H1 (cell line): ENCODE data around the gene PPP2R3B. TPM values are rescaled to one million over a fixed set of nuclear protein-coding genes. Genes with fewer than 3 reads are reported as not detected.

ENCODE experiments used
- CTCF ChIA-PET: fragments of 300-600 bp; sonication (Branson Sonifier 250); formaldehyde crosslinking; loops from one replicate; lab custom pipeline; 2021; ENCODE audit not compliant: partially characterized antibody; lab: Charles Lee
- POLR2A ChIA-PET: fragments of 300-600 bp; sonication (Branson Sonifier 250); formaldehyde crosslinking; loops from one replicate; lab custom pipeline; 2021; ENCODE audit warnings: inconsistent platforms; ENCODE audit not compliant: partially characterized antibody; lab: Charles Lee
- DNase-seq, 2 experiments: peaks; one replicate each; pipeline versions ENCODE4 v3.0.0 to v3.0.0-alpha.2; 2010 to 2022; ENCODE audit warnings: low spot score in 2 of 2, low read depth in 1 of 2, mixed read lengths in 1 of 2
- FAIRE-seq: peaks from 2 replicates; lab custom pipeline; 2011; peaks lifted over from hg19 to GRCh38; lab: Jason Lieb, UNC
- H2AFZ ChIP-seq: 2 replicates; pipeline ENCODE4 v1.8.1; 2012; ENCODE audit warnings: low read length, inconsistent platforms
- H2AK5ac ChIP-seq: 2 replicates; pipeline ENCODE4 v1.6.1; 2013; ENCODE audit warnings: low read depth, low read length
- H2BK120ac ChIP-seq: replicated peaks from 2 replicates; pipeline ENCODE3; 2013; ENCODE audit warnings: low read depth, low read length, inconsistent platforms
- H2BK12ac ChIP-seq: 2 replicates; pipeline ENCODE4 v1.6.1; 2013; ENCODE audit warnings: low read depth, low read length
- H2BK15ac ChIP-seq: 2 replicates; pipeline ENCODE4 v1.6.1; 2013; ENCODE audit warnings: low read length
- H2BK20ac ChIP-seq: 2 replicates; pipeline ENCODE4 v1.6.1; 2013; ENCODE audit warnings: low read length
- H2BK5ac ChIP-seq: 2 replicates; pipeline ENCODE4 v1.6.1; 2013; ENCODE audit warnings: low read depth, low read length
- H3K14ac ChIP-seq: 2 replicates; pipeline ENCODE4 v1.6.1; 2013; ENCODE audit warnings: inconsistent platforms; ENCODE audit not compliant: insufficient read length
- H3K18ac ChIP-seq: 2 replicates; pipeline ENCODE4 v1.6.1; 2013; ENCODE audit warnings: low read length; ENCODE audit errors: extremely low read depth
- H3K23ac ChIP-seq: 2 replicates; pipeline ENCODE4 v1.6.1; 2013; ENCODE audit warnings: inconsistent platforms; ENCODE audit not compliant: insufficient read length
- H3K23me2 ChIP-seq: 2 replicates; pipeline ENCODE4 v1.6.1; 2013; ENCODE audit warnings: low read depth, low read length
- H3K27ac ChIP-seq: 2 replicates; pipeline ENCODE4 v1.6.1; 2011; ENCODE audit warnings: low read depth, low read length, inconsistent platforms
- H3K27me3 ChIP-seq, 4 experiments: replicated peaks in 1 of 4; 1 replicate in 1 of 4; 2 replicates in 3 of 4; pipeline versions ENCODE4 v1.6.1 to v1.8.1; 2011 to 2013; ENCODE audit warnings: low read length in 3 of 4, mild to moderate bottlenecking in 3 of 4, inconsistent platforms in 2 of 4, mixed read lengths in 2 of 4, moderate library complexity in 1 of 4; ENCODE audit not compliant: control insufficient read depth in 3 of 4, insufficient read depth in 3 of 4; ENCODE audit errors: extremely low read depth in 1 of 4
- H3K36me3 ChIP-seq, 4 experiments: 2 replicates each; pipeline versions ENCODE4 v1.6.1 to v1.8.1; 2011 to 2013; ENCODE audit warnings: mild to moderate bottlenecking in 4 of 4, low read length in 3 of 4, moderate library complexity in 2 of 4, control low read depth in 1 of 4, inconsistent platforms in 1 of 4; ENCODE audit not compliant: insufficient read depth in 4 of 4, control insufficient read depth in 2 of 4
- H3K4ac ChIP-seq: replicated peaks from 2 replicates; pipeline ENCODE3; 2013; ENCODE audit warnings: low read length, low read depth, mixed read lengths, inconsistent platforms; ENCODE audit not compliant: insufficient read length
- H3K4me1 ChIP-seq, 4 experiments: replicated peaks in 1 of 4; 1 replicate in 1 of 4; 2 replicates in 3 of 4; pipeline versions ENCODE4 v1.6.1 to v1.8.1; 2011 to 2013; ENCODE audit warnings: low read length in 3 of 4, inconsistent platforms in 2 of 4, mixed read lengths in 1 of 4; ENCODE audit not compliant: insufficient read depth in 4 of 4, control insufficient read depth in 3 of 4
- H3K4me2 ChIP-seq, 2 experiments: 2 replicates each; pipeline versions ENCODE4 v1.6.1 to v1.8.1; 2011 to 2013; ENCODE audit warnings: low read depth in 2 of 2, low read length in 2 of 2, control low read depth in 1 of 2, inconsistent platforms in 1 of 2, mild to moderate bottlenecking in 1 of 2; ENCODE audit not compliant: insufficient read depth in 1 of 2
- H3K4me3 ChIP-seq, 4 experiments: fragments of 200-600, 300-600 bp in 1 of 4; sonication (generic), shearing (Covaris generic), sonication (Bioruptor Twin) in 1 of 4; 2 replicates each; pipeline versions ENCODE4 v1.5.1 to v1.8.1; 2011 to 2016; ENCODE audit warnings: low read length in 4 of 4, low read depth in 3 of 4, control low read depth in 2 of 4, inconsistent platforms in 2 of 4, mild to moderate bottlenecking in 2 of 4, mixed read lengths in 1 of 4, moderate library complexity in 1 of 4; ENCODE audit not compliant: insufficient read depth in 2 of 4; ENCODE audit errors: extremely low read depth in 1 of 4
- H3K56ac ChIP-seq: replicated peaks from 2 replicates; pipeline ENCODE3; 2013; ENCODE audit warnings: low read depth, mild to moderate bottlenecking, mixed read lengths, low read length, inconsistent platforms; ENCODE audit not compliant: insufficient read length
- H3K79me1 ChIP-seq: 2 replicates; pipeline ENCODE4 v1.6.1; 2013; ENCODE audit warnings: low read depth, low read length, control low read depth
- H3K79me2 ChIP-seq, 2 experiments: 2 replicates each; pipeline versions ENCODE4 v1.6.1 to v1.8.1; 2012 to 2013; ENCODE audit warnings: low read length in 2 of 2, mild to moderate bottlenecking in 2 of 2, inconsistent platforms in 1 of 2; ENCODE audit not compliant: insufficient read depth in 2 of 2, control insufficient read depth in 1 of 2
- H3K9ac ChIP-seq, 4 experiments: replicated peaks in 1 of 4; 1 replicate in 1 of 4; 2 replicates in 3 of 4; pipeline versions ENCODE4 v1.6.1 to v1.8.1; 2011 to 2013; ENCODE audit warnings: low read depth in 3 of 4, low read length in 3 of 4, control low read depth in 2 of 4, mild to moderate bottlenecking in 2 of 4, moderate library complexity in 2 of 4, inconsistent platforms in 1 of 4; ENCODE audit errors: extremely low read depth in 1 of 4
- H3K9me3 ChIP-seq, 2 experiments: 2 replicates each; pipeline versions ENCODE4 v1.6.1 to v1.8.1; 2012 to 2013; ENCODE audit warnings: mild to moderate bottlenecking in 2 of 2, moderate library complexity in 2 of 2, control low read depth in 1 of 2, inconsistent platforms in 1 of 2, low read depth in 1 of 2, low read length in 1 of 2, mixed read lengths in 1 of 2; ENCODE audit not compliant: insufficient read depth in 2 of 2
- H4K20me1 ChIP-seq, 2 experiments: replicated peaks in 1 of 2; 2 replicates each; pipeline versions ENCODE3 to v1.8.1; 2011 to 2013; ENCODE audit warnings: inconsistent platforms in 2 of 2, low read length in 2 of 2, mild to moderate bottlenecking in 1 of 2; ENCODE audit not compliant: insufficient read depth in 2 of 2, control insufficient read depth in 1 of 2
- H4K5ac ChIP-seq: 2 replicates; pipeline ENCODE4 v1.6.1; 2013; ENCODE audit warnings: low read length, low read depth, mixed read lengths, inconsistent platforms; ENCODE audit not compliant: insufficient read length
- H4K8ac ChIP-seq: 2 replicates; pipeline ENCODE4 v1.8.0; 2013; ENCODE audit warnings: mild to moderate bottlenecking, moderate library complexity, low read length, inconsistent platforms; ENCODE audit not compliant: insufficient read depth; ENCODE audit errors: extremely low read depth
- H4K91ac ChIP-seq: replicated peaks from 2 replicates; pipeline ENCODE3; 2013; ENCODE audit warnings: low read length, mixed read lengths, inconsistent platforms; ENCODE audit not compliant: insufficient read length
- ASH2L ChIP-seq: fragments of 200-600, 300-600 bp; sonication (generic); IDR thresholded peaks from one replicate; pipeline ENCODE4 v1.7.1; 2017; ENCODE audit warnings: low read length
- CBX8 ChIP-seq: fragments of 300-800, 300-1000 bp; sonication (generic); IDR thresholded peaks from 2 replicates; pipeline ENCODE4 v1.7.1; 2016; ENCODE audit warnings: low read depth, low read length, borderline replicate concordance
- JUN ChIP-seq: IDR thresholded peaks from 2 replicates; pipeline ENCODE4 v1.6.1; 2011; ENCODE audit warnings: low read depth, mild to moderate bottlenecking, improper control_type of control experiment, low read length
- KDM1A ChIP-seq: fragments of 200-600, 300-600 bp; sonication (generic); IDR thresholded peaks from 2 replicates; pipeline ENCODE4 v1.7.1; 2016; ENCODE audit warnings: mild to moderate bottlenecking, low read length, borderline replicate concordance
- SIRT6 ChIP-seq: IDR thresholded peaks from one replicate; pipeline ENCODE4 v1.7.1; 2012; ENCODE audit warnings: low read length, inconsistent platforms
- TBP ChIP-seq: IDR thresholded peaks from 2 replicates; pipeline ENCODE4 v1.6.1; 2011; ENCODE audit warnings: low read depth, low read length, improper control_type of control experiment
- TCF12 ChIP-seq: IDR thresholded peaks from 2 replicates; pipeline ENCODE4 v1.6.1; 2011; ENCODE audit warnings: low read depth, mild to moderate bottlenecking, low read length
- TEAD4 ChIP-seq: IDR thresholded peaks from 2 replicates; pipeline ENCODE4 v1.6.1; 2012; ENCODE audit warnings: low read depth, low read length, inconsistent platforms, mixed read lengths
- ZNF274 ChIP-seq: IDR thresholded peaks from 2 replicates; pipeline ENCODE4 v1.7.0; 2012; ENCODE audit warnings: low read length, borderline replicate concordance; ENCODE audit errors: extremely low read depth
- WGBS, 2 experiments: shearing (Covaris generic) in 1 of 2; methylation state at CpG; one replicate each; pipeline versions ENCODE4 v1.1.6 to v1.1.7; 2013 to 2015; ENCODE audit warnings: low lambda C conversion rate in 2 of 2, mixed read lengths in 2 of 2, inconsistent platforms in 1 of 2, low coverage in 1 of 2, missing lambda C conversion rate in 1 of 2; ENCODE audit not compliant: insufficient replicate concordance in 2 of 2, insufficient coverage in 1 of 2, insufficient read length in 1 of 2; ENCODE audit errors: extremely low coverage in 1 of 2, missing lambda C conversion rate in 1 of 2; 5-methylcytosine and 5-hydroxymethylcytosine counted together
- polyA plus RNA-seq, 7 experiments: library from polyadenylated mRNA; depleted of rRNA in 3 of 7; stranded (reverse) in 5 of 7; unstranded in 2 of 7; fragments of >200 nt in 5 of 7; fragments of 200-250 nt in 2 of 7; gene quantifications; 1 replicate in 5 of 7; 2 replicates in 1 of 7; 4 replicates in 1 of 7; pipeline versions ENCODE4 v1.2.1 to v1.2.3, GENCODE V29; 2011 to 2013; ENCODE audit warnings: missing spikeins in 2 of 7, mixed read lengths in 2 of 7
- total RNA-seq: library from RNA; stranded (reverse); fragmentation: NEBNext Ultra II Directional; extraction: Animal tissue kit (Norgen Biotek cat#: 25700); gene quantifications from 2 replicates; pipeline ENCODE4 v1.2.1, GENCODE V29; 2021
- TF ChIP-seq, protein P1 (sequence below): IDR thresholded peaks from 2 replicates; pipeline ENCODE4 v1.6.1; 2012; ENCODE audit warnings: low read length, inconsistent platforms
- TF ChIP-seq, protein P2 (sequence below): IDR thresholded peaks from 2 replicates; pipeline ENCODE4 v1.6.1; 2011; ENCODE audit warnings: low read length, improper control_type of control experiment

Gene PPP2R3B
- total and polyA plus RNA-seq, 2 of the 8 experiments (the other 6 are each of a cell fraction or from before 2014, with no cell fraction given): 47.6 to 86.7 TPM

DNA sequence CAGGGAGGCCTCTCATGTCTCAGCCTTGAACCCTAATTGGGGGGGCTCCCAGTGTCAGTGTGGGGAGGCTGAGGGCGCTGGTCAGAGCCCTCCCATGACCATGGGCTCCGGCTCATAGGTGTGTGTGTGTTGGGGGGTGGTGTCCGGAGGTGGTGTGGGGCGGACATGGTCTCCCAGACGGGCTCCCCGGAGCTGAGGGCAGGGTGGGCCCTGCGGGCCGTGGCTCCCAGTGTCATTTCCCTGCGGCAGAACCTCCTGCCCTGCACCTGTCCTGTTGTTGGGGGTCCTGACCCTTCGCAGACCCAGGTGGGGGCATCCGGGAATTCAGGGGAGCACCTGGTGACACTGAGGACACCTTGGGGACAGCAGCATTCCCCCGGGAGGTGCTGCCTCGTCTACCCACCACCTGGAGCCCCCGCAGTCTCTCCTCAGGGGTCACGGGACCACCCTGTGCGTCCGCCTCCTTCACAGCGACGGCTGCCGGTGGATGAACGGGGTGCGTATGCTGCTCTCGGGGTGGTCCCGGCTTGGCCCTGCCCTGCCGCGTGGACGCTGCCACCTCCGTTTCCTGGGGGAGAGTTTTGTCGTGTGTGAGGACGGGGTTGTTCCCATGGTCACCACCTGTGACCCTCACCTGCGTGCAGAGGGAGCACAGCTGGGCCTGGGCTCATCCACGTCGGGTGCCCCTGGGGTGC lies 53.6 kb downstream of the PPP2R3B start:
- Histone ChIP-seq H3K27me3 (peaks cover 0 to 2% (median 0%) of the 10 kb centered on the region in 4 experiments; a peak in 1 of 7 replicates), H3K18ac (no peak overlapping the region), H2BK15ac (no peak overlapping the region), H4K5ac (no peak overlapping the region), H3K56ac (no peak overlapping the region), H3K23me2 (no peaks in the 10 kb centered on the region), H2AK5ac (no peak overlapping the region), H4K91ac (no peak overlapping the region), H2AFZ (no peak overlapping the region), H3K79me1 (no peaks in the 10 kb centered on the region; the same call in 1 of the 2 replicates), H4K8ac (peak overlapping the region; percentile 71; the same call in 1 of the 2 replicates), H3K14ac (no peak overlapping the region), H2BK20ac (no peak overlapping the region), H3K9me3 (no peaks in the 10 kb centered on the region), H3K4me3 (no peak overlapping the region), H3K27ac (no peak overlapping the region), H3K9ac (no peak overlapping the region), H3K4me1 (peaks cover 0 to 5% (median 2%) of the 10 kb centered on the region in 4 experiments; a peak in 3 of 7 replicates), H4K20me1 (peaks cover 0 to 13% of the 10 kb centered on the region in 2 experiments), H3K4ac (no peak overlapping the region), H2BK5ac (no peak overlapping the region), H2BK120ac (no peak overlapping the region), H3K79me2 (no peaks in the 10 kb centered on the region), H3K36me3 (peaks cover 2 to 26% (median 10%) of the 10 kb centered on the region in 4 experiments; a peak in 5 of 8 replicates), H3K4me2 (no peak overlapping the region), H3K23ac (no peak overlapping the region), H2BK12ac (no peak overlapping the region)
- FAIRE-seq (no peak), DNase-seq (no peak)
- ChIA-PET POLR2A (no interaction called here), CTCF (no interaction called here)
- 97% methylated on average over 23 of the region's 33 CpGs; no CpG with 5 or more reads in 1 of the 2 experiments for WGBS, 2 experiments
- TF ChIP-seq SIRT6 (no peak), JUN (no peak), CBX8 (no peak), ASH2L (no peak), TEAD4 (no peak), KDM1A (no peak), TBP (no peak), ZNF274 (no peak), TCF12 (no peak)
- TF ChIP-seq, protein P1, sequence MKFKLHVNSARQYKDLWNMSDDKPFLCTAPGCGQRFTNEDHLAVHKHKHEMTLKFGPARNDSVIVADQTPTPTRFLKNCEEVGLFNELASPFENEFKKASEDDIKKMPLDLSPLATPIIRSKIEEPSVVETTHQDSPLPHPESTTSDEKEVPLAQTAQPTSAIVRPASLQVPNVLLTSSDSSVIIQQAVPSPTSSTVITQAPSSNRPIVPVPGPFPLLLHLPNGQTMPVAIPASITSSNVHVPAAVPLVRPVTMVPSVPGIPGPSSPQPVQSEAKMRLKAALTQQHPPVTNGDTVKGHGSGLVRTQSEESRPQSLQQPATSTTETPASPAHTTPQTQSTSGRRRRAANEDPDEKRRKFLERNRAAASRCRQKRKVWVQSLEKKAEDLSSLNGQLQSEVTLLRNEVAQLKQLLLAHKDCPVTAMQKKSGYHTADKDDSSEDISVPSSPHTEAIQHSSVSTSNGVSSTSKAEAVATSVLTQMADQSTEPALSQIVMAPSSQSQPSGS: no peak
- TF ChIP-seq, protein P2, sequence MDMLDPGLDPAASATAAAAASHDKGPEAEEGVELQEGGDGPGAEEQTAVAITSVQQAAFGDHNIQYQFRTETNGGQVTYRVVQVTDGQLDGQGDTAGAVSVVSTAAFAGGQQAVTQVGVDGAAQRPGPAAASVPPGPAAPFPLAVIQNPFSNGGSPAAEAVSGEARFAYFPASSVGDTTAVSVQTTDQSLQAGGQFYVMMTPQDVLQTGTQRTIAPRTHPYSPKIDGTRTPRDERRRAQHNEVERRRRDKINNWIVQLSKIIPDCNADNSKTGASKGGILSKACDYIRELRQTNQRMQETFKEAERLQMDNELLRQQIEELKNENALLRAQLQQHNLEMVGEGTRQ: no peak
